OCI-LY7 (cell line): ENCODE results near the gene DNAL4. TPM values are rescaled to one million over a fixed set of nuclear protein-coding genes. Genes with fewer than 3 reads are reported as not detected.

Experiments
- BruUV-seq: library from RNA; stranded (reverse); fragments of 400-500 nt; replicated peaks from 2 replicates; lab custom pipeline; 2021; lab: Mats Ljungman, UMichigan
- CTCF ChIA-PET: fragments of 300-600 bp; sonication (Branson Sonifier 250); formaldehyde crosslinking; loops from one replicate; lab custom pipeline; 2022; ENCODE audit warnings: antibody characterized with exemption; ENCODE audit not compliant: unreplicated experiment; lab: Charles Lee
- POLR2A ChIA-PET: fragments of 300-600 bp; sonication (Branson Sonifier 250); formaldehyde crosslinking; loops from one replicate; lab custom pipeline; 2022; ENCODE audit warnings: antibody characterized with exemption; lab: Charles Lee
- DNase-seq: peaks from one replicate; pipeline ENCODE4 v3.0.0-alpha.2; 2015; ENCODE audit warnings: low spot score
- H2AFZ ChIP-seq: fragments of 200-600 bp; sonication (generic), shearing (Covaris generic); 2 replicates; pipeline ENCODE4 v1.6.1; 2014; ENCODE audit warnings: mild to moderate bottlenecking, antibody characterized with exemption, low read length, moderate library complexity
- H3K27ac ChIP-seq: fragments of 200-600 bp; sonication (generic); 2 replicates; pipeline ENCODE4 v1.5.1; 2014; ENCODE audit warnings: mixed run types, low read depth, mild to moderate bottlenecking, moderate library complexity, low read length, inconsistent platforms; ENCODE audit not compliant: poor library complexity, severe bottlenecking
- H3K36me3 ChIP-seq: fragments of 200-600 bp; sonication (generic); 2 replicates; pipeline ENCODE4 v1.6.1; 2014; ENCODE audit warnings: mild to moderate bottlenecking, antibody characterized with exemption, low read length, moderate library complexity, mixed read lengths; ENCODE audit not compliant: insufficient read depth
- H3K4me1 ChIP-seq: fragments of 200-600 bp; sonication (generic); 2 replicates; pipeline ENCODE4 v1.5.1; 2014; ENCODE audit warnings: mild to moderate bottlenecking, low read length; ENCODE audit not compliant: insufficient read depth, poor library complexity, severe bottlenecking
- H3K4me2 ChIP-seq: fragments of 200-600 bp; sonication (generic); 2 replicates; pipeline ENCODE4 v1.6.1; 2014; ENCODE audit warnings: mild to moderate bottlenecking, low read length
- H3K4me3 ChIP-seq: fragments of 200-600 bp; sonication (generic); 2 replicates; pipeline ENCODE4 v1.5.1; 2014; ENCODE audit warnings: mild to moderate bottlenecking, low read depth, low read length; ENCODE audit not compliant: poor library complexity, severe bottlenecking
- H3K79me2 ChIP-seq: fragments of 200-600 bp; sonication (generic); 2 replicates; pipeline ENCODE4 v1.6.1; 2016; ENCODE audit warnings: low read depth, mild to moderate bottlenecking, low read length, moderate library complexity, mixed read lengths; ENCODE audit not compliant: insufficient read depth
- H3K9me2 ChIP-seq: fragments of 200-600 bp; sonication (generic); 2 replicates; pipeline ENCODE4 v1.6.1; 2016; ENCODE audit warnings: mild to moderate bottlenecking, low read length, mixed read lengths; ENCODE audit not compliant: insufficient read depth
- H3K9me3 ChIP-seq: fragments of 200-600 bp; sonication (generic); 2 replicates; pipeline ENCODE4 v1.6.1; 2014; ENCODE audit warnings: mild to moderate bottlenecking, mixed run types, low read length, mixed read lengths
- H4K20me1 ChIP-seq: fragments of 200-600 bp; sonication (generic); 2 replicates; pipeline ENCODE4 v1.6.1; 2014; ENCODE audit warnings: mild to moderate bottlenecking, antibody characterized with exemption, low read length, moderate library complexity, mixed read lengths; ENCODE audit not compliant: insufficient read depth
- EZH2phosphoT487 ChIP-seq: fragments of 200-600 bp; sonication (generic); IDR thresholded peaks from 2 replicates; pipeline ENCODE4 v1.6.1; 2018; ENCODE audit warnings: low read depth, borderline replicate concordance, mild to moderate bottlenecking, mixed run types, antibody characterized with exemption, low read length, moderate library complexity, mixed read lengths
- intact Hi-C: fragments of 100-400 bp; cut with micrococcal nuclease; formaldehyde crosslinking; loops from one replicate; pipeline ENCODE4 v1.10.0; 2022; ENCODE audit not compliant: unreplicated experiment
- total RNA-seq, 2 experiments: library from RNA; depleted of rRNA in 1 of 2; stranded (reverse); fragments of >200 nt in 1 of 2; shearing (Covaris generic) in 1 of 2; gene quantifications; 2 replicates each; pipeline ENCODE4 v1.2.3, GENCODE V29; 2014 to 2022
- TF ChIP-seq, protein P1 (sequence below): fragments of 200-600 bp; sonication (generic); conservative IDR thresholded peaks from 2 replicates; pipeline ENCODE4 v1.5.1; 2014; ENCODE audit warnings: mild to moderate bottlenecking, antibody characterized with exemption, low read length, moderate library complexity, mixed read lengths

DNAL4 gene
- total RNA-seq, 2 experiments from 2014 or later, result 6.6 to 7.1 TPM

DNA sequence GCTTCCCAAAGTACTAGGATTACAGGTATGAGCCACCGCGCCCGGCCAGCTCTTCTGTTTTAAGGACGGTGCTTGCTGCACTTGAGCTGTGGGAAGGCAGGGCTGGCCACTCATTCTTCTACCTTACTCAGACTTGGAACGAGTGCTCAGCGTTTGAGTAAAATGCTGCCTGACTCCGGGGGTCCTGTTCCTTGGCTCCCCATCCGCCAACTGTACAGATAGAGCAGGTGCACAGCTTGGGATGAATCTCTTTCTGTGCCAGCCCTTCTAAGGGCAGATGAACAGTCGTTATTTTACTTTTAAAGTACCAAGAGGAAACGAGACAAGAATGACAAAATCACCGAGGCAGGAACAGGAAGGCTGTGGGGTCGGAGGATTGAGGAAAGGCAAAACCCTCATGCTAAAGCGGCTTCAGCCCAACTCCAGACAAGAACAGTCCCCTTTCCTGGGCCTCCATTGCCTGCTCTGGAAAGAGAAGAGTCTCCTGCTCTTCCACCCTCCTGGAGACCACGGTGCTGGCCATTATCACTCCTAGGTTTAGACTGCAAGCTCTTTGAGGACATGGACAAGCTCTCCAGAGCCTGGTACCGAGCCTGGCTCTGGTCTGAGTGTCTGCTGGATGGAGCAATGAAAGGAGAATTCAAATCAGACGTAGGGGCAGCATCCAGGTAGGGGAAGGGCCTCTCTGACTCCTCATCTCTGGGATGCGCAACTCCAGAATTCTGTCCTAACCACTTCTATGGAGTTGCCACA is 37.1 kb downstream of the DNAL4 start:
- intact Hi-C loops, result loop anchor here (2.0 to 10.0 kb wide), 2 partner anchors 52 to 688 kb away; partner anchors contain the start of gene GTPBP1
- peak overlapping the region; percentile 52 for H3K27ac ChIP-seq
- H2AFZ ChIP-seq, result peak overlapping the region; percentile 91; the same call in 1 of the 2 replicates
- ChIA-PET POLR2A (interaction anchor here (0.7 kb wide), 2 partner anchors 12 to 194 kb away, joined by 3 read pairs; no protein-coding TSS in a partner anchor), CTCF (interaction anchor here (1.3 kb wide), 1 partner anchor 12 kb away, joined by 4 read pairs; no protein-coding TSS in a partner anchor)
- no peaks in the 10 kb centered on the region for H3K9me2 ChIP-seq
- H3K4me1 ChIP-seq, result peaks cover 43% of the 10 kb centered on the region
- BruUV-seq, result no TSS peak
- H4K20me1 ChIP-seq, result 0 out of 2 replicates have a peak, but pooled peaks cover 4% of the 10 kb centered on the region
- H3K9me3 ChIP-seq, result no peaks in the 10 kb centered on the region
- peaks cover 12% of the 10 kb centered on the region for H3K36me3 ChIP-seq
- TF ChIP-seq EZH2phosphoT487, result no peak
- TF ChIP-seq, protein P1, sequence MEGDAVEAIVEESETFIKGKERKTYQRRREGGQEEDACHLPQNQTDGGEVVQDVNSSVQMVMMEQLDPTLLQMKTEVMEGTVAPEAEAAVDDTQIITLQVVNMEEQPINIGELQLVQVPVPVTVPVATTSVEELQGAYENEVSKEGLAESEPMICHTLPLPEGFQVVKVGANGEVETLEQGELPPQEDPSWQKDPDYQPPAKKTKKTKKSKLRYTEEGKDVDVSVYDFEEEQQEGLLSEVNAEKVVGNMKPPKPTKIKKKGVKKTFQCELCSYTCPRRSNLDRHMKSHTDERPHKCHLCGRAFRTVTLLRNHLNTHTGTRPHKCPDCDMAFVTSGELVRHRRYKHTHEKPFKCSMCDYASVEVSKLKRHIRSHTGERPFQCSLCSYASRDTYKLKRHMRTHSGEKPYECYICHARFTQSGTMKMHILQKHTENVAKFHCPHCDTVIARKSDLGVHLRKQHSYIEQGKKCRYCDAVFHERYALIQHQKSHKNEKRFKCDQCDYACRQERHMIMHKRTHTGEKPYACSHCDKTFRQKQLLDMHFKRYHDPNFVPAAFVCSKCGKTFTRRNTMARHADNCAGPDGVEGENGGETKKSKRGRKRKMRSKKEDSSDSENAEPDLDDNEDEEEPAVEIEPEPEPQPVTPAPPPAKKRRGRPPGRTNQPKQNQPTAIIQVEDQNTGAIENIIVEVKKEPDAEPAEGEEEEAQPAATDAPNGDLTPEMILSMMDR, result no peak
- H3K4me2 ChIP-seq, result peak overlapping the region; percentile 99
- peak; percentile 55 for DNase-seq
- H3K4me3 ChIP-seq, result peak overlapping the region; percentile 94
- H3K79me2 ChIP-seq, result peaks cover 6% of the 10 kb centered on the region; the same call in 1 of the 2 replicates

DNA sequence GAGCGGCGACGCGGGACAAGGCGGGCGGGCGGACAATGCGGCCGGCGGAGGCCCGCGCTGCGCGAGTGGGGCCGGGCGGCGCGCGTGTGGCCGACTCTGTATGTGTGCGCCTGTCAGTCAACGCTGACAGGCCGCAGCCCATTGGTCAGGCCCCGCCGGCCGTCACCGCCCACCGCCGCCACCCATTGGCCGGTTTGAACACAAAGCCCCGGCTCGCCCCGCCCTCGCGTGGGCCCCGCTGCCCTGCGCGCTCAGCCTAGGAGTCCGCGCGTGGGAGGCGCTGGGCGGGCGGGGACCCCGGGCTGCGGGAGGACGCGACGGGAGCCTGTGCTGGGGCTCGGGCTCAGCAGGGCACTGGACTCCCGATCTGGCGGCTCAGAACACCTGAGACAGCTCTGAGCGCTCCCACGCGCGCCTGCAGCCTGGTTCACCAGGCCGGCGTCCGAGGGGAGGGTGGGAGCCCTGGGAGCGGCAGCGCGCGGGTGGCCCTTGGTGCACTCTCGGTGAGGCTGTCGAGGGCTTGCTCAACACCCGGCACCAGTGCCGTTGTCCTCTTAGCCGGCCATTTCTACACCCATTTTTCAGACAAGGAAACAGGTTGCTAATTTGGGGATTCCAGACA is 37.9 kb downstream of the DNAL4 start, which contains the start of gene SUN2:
SUN2 (minus strand) TSS at position 88 of the 622 bp plus-strand sequence. CDS start 3,370 bp downstream, outside the sequence.
- H3K79me2 ChIP-seq, result peaks cover 6% of the 10 kb centered on the region; the same call in 1 of the 2 replicates

More for the DNA sequence above, 37.9 kb downstream of the DNAL4 start, which contains the start of gene SUN2:
- BruUV-seq, result no TSS peak
- peak; percentile 88 for DNase-seq
- H4K20me1 ChIP-seq, result 0 out of 2 replicates have a peak, but pooled peaks cover 4% of the 10 kb centered on the region
- H3K36me3 ChIP-seq, result peaks cover 17% of the 10 kb centered on the region
- H3K4me1 ChIP-seq, result peaks cover 52% of the 10 kb centered on the region
- ChIA-PET CTCF (interaction anchor here (1.3 kb wide), 1 partner anchor 13 kb away, joined by 4 read pairs; no protein-coding TSS in a partner anchor), POLR2A (interaction anchor here (0.5 to 0.7 kb wide), 3 partner anchors 11 to 251 kb away, joined by 3 read pairs; no protein-coding TSS in a partner anchor)
- intact Hi-C loops, result loop anchor here (2.0 to 10.0 kb wide), 2 partner anchors 51 to 689 kb away; partner anchors contain the start of gene GTPBP1
- peak within 1 kb of the TSS; percentile 79 for H3K27ac ChIP-seq
- peak within 1 kb of the TSS; percentile 94 for H3K4me3 ChIP-seq
- H3K4me2 ChIP-seq, result peak within 1 kb of the TSS; percentile 99
- no peaks in the 10 kb centered on the region for H3K9me3 ChIP-seq
- no peak for TF ChIP-seq EZH2phosphoT487
- TF ChIP-seq, protein P1, result no peak
- H3K9me2 ChIP-seq, result no peaks in the 10 kb centered on the region
- H2AFZ ChIP-seq, result peak within 1 kb of the TSS; percentile 91
